ENCODE data around the gene FAM184B. TPM values are rescaled to one million over a fixed set of nuclear protein-coding genes. Genes with fewer than 3 reads are reported as not detected.

Gene FAM184B
- total and polyA plus RNA-seq, 2 experiments from 2014 or later = 0.11 to 0.49 TPM

DNA sequence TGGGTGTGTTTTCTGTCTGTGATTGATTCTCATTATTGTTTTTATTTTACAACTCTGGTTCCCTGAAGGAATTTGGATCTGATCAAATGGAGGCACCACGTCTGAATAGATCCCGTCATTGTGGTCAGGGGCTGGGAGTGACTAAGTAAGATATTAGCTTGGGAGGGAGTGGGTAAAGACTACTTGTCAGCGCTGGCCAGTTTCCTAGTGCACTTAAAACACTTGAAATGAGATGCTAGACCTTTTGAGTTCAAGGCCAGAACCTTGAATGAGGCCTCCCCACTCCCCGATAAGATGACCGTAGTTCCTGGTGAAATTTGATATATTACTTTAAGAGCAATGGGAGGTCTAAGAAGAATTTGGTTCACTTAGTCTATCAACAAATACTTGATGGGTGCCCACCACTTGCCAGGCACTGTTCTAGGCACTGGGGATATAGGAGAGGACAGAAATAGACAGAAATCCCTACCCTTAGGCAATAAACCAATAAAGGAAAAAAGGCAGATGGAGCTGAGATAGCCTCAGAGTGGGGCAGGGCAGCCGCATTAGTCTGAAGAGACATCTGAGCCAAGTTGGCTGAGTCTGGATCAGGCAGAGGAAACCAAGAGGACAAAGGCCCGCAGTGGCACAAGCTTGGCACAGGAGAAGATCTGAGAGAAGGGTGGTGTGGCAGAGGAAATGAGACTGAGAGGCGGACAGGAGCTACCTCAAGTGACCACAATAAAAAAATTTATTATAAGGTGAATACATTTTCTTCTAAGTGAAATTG, 11.8 kb downstream of the FAM184B start:
- TF ChIP-seq EZH2phosphoT487 (IDR thresholded peaks at IDR 0.05; ENCODE audit: unreplicated experiment) (no peak), EZH2 (IDR thresholded peaks at IDR 0.05; ENCODE audit: low read depth, unreplicated experiment) (no peak), ZNF331 (CRISPR knock-in tag; IDR thresholded peaks at IDR 0.05; ENCODE audit: low read depth) (no peak), STAT1 (IDR thresholded peaks at IDR 0.05; ENCODE audit: unreplicated experiment) (no peak), CREB1 (CRISPR knock-in tag; IDR thresholded peaks at IDR 0.05; ENCODE audit: low read depth) (no peak), ETS1 (IDR thresholded peaks at IDR 0.05) (no peak), JUNB (IDR thresholded peaks at IDR 0.05; ENCODE audit: unreplicated experiment) (no peak), NANOG (IDR thresholded peaks at IDR 0.05; ENCODE audit: borderline replicate concordance) (no peak), POLR2AphosphoS5 (IDR thresholded peaks at IDR 0.05; ENCODE audit: low read depth) (no peak), ZNF114 (CRISPR knock-in tag; IDR thresholded peaks at IDR 0.05) (no peak)
- TF ChIP-seq, protein P1, sequence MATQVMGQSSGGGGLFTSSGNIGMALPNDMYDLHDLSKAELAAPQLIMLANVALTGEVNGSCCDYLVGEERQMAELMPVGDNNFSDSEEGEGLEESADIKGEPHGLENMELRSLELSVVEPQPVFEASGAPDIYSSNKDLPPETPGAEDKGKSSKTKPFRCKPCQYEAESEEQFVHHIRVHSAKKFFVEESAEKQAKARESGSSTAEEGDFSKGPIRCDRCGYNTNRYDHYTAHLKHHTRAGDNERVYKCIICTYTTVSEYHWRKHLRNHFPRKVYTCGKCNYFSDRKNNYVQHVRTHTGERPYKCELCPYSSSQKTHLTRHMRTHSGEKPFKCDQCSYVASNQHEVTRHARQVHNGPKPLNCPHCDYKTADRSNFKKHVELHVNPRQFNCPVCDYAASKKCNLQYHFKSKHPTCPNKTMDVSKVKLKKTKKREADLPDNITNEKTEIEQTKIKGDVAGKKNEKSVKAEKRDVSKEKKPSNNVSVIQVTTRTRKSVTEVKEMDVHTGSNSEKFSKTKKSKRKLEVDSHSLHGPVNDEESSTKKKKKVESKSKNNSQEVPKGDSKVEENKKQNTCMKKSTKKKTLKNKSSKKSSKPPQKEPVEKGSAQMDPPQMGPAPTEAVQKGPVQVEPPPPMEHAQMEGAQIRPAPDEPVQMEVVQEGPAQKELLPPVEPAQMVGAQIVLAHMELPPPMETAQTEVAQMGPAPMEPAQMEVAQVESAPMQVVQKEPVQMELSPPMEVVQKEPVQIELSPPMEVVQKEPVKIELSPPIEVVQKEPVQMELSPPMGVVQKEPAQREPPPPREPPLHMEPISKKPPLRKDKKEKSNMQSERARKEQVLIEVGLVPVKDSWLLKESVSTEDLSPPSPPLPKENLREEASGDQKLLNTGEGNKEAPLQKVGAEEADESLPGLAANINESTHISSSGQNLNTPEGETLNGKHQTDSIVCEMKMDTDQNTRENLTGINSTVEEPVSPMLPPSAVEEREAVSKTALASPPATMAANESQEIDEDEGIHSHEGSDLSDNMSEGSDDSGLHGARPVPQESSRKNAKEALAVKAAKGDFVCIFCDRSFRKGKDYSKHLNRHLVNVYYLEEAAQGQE (IDR thresholded peaks at IDR 0.05; ENCODE audit: unreplicated experiment) = no peak
- TF ChIP-seq, protein P2, sequence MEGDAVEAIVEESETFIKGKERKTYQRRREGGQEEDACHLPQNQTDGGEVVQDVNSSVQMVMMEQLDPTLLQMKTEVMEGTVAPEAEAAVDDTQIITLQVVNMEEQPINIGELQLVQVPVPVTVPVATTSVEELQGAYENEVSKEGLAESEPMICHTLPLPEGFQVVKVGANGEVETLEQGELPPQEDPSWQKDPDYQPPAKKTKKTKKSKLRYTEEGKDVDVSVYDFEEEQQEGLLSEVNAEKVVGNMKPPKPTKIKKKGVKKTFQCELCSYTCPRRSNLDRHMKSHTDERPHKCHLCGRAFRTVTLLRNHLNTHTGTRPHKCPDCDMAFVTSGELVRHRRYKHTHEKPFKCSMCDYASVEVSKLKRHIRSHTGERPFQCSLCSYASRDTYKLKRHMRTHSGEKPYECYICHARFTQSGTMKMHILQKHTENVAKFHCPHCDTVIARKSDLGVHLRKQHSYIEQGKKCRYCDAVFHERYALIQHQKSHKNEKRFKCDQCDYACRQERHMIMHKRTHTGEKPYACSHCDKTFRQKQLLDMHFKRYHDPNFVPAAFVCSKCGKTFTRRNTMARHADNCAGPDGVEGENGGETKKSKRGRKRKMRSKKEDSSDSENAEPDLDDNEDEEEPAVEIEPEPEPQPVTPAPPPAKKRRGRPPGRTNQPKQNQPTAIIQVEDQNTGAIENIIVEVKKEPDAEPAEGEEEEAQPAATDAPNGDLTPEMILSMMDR (conservative IDR thresholded peaks at IDR 0.05; ENCODE audit: low read depth in 2 of 2) = no peak
- TF ChIP-seq, protein P3, sequence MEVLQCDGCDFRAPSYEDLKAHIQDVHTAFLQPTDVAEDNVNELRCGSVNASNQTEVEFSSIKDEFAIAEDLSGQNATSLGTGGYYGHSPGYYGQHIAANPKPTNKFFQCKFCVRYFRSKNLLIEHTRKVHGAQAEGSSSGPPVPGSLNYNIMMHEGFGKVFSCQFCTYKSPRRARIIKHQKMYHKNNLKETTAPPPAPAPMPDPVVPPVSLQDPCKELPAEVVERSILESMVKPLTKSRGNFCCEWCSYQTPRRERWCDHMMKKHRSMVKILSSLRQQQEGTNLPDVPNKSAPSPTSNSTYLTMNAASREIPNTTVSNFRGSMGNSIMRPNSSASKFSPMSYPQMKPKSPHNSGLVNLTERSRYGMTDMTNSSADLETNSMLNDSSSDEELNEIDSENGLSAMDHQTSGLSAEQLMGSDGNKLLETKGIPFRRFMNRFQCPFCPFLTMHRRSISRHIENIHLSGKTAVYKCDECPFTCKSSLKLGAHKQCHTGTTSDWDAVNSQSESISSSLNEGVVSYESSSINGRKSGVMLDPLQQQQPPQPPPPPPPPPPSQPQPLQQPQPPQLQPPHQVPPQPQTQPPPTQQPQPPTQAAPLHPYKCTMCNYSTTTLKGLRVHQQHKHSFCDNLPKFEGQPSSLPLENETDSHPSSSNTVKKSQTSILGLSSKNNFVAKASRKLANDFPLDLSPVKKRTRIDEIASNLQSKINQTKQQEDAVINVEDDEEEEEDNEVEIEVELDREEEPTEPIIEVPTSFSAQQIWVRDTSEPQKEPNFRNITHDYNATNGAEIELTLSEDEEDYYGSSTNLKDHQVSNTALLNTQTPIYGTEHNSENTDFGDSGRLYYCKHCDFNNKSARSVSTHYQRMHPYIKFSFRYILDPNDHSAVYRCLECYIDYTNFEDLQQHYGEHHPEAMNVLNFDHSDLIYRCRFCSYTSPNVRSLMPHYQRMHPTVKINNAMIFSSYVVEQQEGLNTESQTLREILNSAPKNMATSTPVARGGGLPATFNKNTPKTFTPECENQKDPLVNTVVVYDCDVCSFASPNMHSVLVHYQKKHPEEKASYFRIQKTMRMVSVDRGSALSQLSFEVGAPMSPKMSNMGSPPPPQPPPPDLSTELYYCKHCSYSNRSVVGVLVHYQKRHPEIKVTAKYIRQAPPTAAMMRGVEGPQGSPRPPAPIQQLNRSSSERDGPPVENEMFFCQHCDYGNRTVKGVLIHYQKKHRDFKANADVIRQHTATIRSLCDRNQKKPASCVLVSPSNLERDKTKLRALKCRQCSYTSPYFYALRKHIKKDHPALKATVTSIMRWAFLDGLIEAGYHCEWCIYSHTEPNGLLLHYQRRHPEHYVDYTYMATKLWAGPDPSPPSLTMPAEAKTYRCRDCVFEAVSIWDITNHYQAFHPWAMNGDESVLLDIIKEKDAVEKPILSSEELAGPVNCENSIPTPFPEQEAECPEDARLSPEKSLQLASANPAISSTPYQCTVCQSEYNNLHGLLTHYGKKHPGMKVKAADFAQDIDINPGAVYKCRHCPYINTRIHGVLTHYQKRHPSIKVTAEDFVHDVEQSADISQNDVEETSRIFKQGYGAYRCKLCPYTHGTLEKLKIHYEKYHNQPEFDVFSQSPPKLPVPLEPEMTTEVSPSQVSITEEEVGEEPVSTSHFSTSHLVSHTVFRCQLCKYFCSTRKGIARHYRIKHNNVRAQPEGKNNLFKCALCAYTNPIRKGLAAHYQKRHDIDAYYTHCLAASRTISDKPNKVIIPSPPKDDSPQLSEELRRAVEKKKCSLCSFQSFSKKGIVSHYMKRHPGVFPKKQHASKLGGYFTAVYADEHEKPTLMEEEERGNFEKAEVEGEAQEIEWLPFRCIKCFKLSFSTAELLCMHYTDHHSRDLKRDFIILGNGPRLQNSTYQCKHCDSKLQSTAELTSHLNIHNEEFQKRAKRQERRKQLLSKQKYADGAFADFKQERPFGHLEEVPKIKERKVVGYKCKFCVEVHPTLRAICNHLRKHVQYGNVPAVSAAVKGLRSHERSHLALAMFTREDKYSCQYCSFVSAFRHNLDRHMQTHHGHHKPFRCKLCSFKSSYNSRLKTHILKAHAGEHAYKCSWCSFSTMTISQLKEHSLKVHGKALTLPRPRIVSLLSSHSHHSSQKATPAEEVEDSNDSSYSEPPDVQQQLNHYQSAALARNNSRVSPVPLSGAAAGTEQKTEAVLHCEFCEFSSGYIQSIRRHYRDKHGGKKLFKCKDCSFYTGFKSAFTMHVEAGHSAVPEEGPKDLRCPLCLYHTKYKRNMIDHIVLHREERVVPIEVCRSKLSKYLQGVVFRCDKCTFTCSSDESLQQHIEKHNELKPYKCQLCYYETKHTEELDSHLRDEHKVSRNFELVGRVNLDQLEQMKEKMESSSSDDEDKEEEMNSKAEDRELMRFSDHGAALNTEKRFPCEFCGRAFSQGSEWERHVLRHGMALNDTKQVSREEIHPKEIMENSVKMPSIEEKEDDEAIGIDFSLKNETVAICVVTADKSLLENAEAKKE (CRISPR knock-in tag; IDR thresholded peaks at IDR 0.05) = no peak
- Histone ChIP-seq H3K79me2 (replicated peaks; ENCODE audit: insufficient read depth) (no peaks in the 10 kb centered on the region), H3K4me1 (ENCODE audit: insufficient read depth) (no peaks in the 10 kb centered on the region), H3K27me3 (ENCODE audit: insufficient read depth) (no peaks in the 10 kb centered on the region), H3K9me2 (ENCODE audit: insufficient read depth) (no peaks in the 10 kb centered on the region), H3K4me2 (no peak overlapping the region), H3K36me3 (ENCODE audit: insufficient read depth) (no peaks in the 10 kb centered on the region), H3K27ac (ENCODE audit: low read depth) (no peak overlapping the region), H2AFZ (no peak overlapping the region), H3K4me3 (no peak overlapping the region), H3F3A (replicated peaks; ENCODE audit: low read depth) (no peaks in the 10 kb centered on the region), H4K20me1 (replicated peaks; ENCODE audit: insufficient read depth) (no peaks in the 10 kb centered on the region)
- Mint-ChIP-seq H3K4me3 (no peak overlapping the region), H3K27ac (no peak overlapping the region), H3K9me3 (peaks cover 25% of the 10 kb centered on the region), H3K36me3 (ENCODE audit: low read depth) (peaks cover 8% of the 10 kb centered on the region), H3K27me3 (ENCODE audit: insufficient read depth, low read depth, poor library complexity) (peaks cover 6% of the 10 kb centered on the region), H3K4me1 (no peaks in the 10 kb centered on the region)
- DNase-seq (ENCODE audit: low spot score) (no peak), ATAC-seq (no peak)

Data from GM23338 (cell line).